Measurements from ENCODE around the gene OBSCN.

OBSCN gene

DNA sequence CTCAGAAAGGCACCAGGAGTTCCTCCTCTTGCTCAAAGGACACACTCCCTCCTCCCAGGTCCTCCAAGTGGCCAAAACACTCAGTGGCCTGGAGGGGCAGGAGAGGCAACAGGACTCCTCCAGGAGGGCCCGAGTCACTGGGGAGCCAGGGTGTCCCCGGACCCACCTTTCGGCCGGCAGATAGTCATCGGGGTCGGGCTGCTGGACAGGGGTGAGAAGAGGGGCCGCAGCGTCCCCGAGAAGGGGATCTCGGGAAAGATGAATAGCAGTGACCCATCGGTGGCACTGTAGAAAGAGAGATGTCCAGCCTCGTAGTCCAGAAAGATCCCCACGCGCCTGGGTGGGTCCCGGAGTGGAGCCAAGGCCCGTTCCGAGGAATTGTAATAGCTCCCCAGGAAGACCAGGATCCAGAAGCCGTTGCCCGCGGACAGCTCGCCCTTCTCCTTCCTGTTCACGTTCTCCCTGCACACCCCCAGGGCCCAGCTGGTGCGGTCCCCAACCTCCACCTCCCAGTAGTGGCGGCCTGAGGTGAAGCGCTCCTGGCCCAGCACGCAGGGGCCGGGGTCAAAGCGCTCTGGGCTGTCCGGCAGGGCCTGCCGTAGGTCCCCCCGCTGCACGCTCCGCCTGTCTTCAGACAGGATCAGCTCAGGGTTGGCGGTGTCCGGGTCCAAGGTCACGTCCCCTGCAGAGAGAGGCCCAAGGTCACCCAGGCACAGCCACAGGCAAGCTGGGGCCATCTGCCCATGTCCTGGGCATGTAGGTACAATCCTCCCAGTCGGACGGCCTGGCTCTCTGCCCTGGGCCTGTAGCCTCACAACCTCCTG, 186.9 kb downstream of the OBSCN start:
- FAIRE-seq (no peak), DNase-seq (ENCODE audit: insufficient read length, low spot score) (no peak)

DNA sequence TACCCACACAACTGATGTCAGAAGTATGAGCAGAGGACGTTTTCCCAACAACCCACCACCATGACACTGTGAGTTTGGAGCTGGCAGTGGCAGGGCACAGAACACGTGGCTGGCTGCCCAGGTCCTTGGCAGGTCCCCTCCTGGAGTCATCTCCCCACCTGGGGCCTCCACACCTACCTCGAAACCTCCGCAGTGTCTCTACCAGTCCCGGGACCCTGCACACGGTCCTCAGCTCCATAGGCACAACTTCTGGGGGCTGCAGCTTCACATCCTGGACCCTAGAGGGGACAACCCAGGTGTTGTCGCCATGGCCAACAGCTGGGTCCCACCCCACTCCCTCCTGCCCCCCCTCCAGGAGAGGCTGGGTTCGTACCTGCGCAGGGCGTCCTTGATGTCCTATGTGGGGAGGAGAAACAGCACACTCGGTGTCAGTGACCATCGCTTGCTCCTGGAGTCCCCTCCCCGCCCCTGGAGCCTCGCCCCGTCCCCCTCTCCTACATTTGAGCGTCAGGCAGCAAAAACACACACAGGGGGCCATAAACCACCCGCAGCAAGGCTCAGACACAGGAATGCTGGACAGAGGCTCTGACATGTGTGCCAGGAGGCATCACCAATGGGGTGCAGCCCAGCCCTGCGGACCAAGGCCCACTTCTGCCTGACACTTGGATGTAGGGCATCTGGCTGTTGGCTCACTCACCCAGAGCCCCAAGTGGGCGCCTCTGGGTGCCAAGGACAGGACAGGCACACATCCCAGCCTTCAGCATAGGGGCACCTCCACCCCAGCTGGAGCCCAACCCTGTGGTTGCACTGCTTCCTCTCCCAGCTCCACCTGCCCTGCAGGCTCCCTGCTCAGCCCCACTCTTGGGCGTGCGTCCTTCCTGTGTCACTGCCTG, 189.2 kb downstream of the OBSCN start:
- DNase-seq (ENCODE audit: insufficient read length, low spot score), result no peak
- FAIRE-seq, result no peak

DNA sequence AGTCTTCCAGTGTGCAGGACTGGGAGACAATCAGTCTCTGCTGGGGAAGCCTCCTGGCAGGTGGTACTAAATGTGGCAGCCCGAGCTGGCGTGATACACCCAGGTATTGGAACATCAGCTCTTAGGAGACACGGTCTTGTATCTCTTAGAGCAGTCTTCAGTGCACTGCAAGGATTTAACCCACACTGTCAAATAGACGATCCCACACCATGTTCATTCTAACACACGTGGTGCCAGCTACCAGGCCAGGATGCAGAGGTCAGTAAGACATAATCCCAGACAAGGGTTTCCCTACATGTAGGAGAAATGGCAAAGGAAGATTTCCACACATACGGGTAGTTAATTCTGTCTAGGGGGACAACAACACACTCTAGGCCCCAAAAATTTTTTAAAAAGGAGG, 190.1 kb downstream of the OBSCN start:
- no peak for DNase-seq (ENCODE audit: insufficient read length, low spot score)
- no peak for FAIRE-seq

DNA sequence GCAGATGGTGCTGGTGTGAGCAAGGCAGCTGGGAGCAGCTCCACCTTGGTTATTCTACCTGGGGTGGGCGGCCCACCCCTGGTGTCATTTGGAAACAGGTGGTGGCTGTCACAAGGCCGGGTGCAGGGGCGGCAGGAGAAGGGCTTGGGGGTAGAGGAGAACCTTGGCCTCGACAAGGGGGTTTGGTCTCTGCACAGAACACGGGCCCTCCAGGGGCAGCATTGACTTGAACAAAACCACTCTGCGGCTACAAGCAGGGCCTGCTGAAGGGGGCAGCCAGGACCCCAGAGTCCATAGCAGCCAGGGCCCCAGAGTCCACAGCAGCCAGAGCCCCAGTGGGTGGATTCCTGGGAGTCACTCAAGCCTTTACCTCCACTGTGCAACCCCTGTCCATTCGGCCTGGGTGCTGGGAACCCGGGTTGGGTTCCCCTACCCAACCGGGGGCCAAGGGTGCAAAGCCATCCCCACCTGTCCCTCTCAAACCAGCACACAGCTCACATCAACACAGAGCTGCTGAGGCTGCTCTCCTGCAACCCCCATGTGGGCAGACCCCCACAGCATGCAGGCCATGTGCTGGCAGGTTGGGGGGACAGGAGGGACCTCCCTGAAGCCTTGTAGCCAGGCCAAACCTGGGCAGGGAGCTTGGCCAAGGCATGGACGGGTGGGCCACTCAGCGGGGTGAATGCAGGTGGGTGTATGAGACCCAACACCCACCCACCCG, 191.1 kb downstream of the OBSCN start:
- FAIRE-seq, result no peak
- DNase-seq (ENCODE audit: insufficient read length, low spot score), result no peak

DNA sequence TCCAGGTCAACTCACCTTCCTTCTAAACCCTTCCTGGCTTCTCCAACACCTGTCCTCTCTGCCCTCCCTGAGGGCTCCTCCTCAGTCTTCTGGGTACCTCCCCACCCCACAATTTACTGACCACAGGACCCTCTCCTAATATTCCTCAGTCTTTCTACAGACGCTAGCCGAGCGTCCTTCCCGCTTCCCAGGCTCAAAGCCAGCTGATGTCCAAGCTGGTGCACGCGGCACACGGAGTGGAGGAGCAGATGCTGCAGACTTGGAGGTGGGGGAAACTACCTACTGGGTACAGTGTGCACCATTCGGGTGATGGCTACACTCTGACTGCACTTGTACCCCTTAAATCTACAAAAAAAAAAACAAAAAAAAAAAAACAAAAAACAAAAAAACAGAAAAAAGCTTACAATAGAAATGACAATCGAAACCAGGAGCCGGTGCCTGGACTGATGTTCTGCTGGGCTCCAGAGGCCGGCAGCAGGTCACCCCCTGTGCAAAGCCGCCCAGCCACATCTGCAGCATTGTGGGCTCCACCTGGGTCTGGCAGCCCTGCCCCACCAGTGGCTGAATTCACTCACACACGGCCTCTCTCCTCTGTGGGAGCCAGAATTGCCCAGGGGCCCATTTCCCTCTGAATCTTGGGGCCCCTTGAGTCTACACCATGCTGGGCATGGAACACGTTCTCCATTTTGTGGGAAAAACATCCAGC, 191.8 kb downstream of the OBSCN start:
- no peak for FAIRE-seq
- no peak for DNase-seq (ENCODE audit: insufficient read length, low spot score)

GRCh38 chr1:228400237-228400651, 192.4 kb downstream of the OBSCN start:
- FAIRE-seq, result no peak

GRCh38 chr1:228400692-228401454, 193.0 kb downstream of the OBSCN start:
- FAIRE-seq (no peak), DNase-seq (ENCODE audit: insufficient read length, low spot score) (no peak)

More at GRCh38 chr1:228400237-228400651, 192.4 kb downstream of the OBSCN start:
- DNase-seq (ENCODE audit: insufficient read length, low spot score), result no peak

DNA sequence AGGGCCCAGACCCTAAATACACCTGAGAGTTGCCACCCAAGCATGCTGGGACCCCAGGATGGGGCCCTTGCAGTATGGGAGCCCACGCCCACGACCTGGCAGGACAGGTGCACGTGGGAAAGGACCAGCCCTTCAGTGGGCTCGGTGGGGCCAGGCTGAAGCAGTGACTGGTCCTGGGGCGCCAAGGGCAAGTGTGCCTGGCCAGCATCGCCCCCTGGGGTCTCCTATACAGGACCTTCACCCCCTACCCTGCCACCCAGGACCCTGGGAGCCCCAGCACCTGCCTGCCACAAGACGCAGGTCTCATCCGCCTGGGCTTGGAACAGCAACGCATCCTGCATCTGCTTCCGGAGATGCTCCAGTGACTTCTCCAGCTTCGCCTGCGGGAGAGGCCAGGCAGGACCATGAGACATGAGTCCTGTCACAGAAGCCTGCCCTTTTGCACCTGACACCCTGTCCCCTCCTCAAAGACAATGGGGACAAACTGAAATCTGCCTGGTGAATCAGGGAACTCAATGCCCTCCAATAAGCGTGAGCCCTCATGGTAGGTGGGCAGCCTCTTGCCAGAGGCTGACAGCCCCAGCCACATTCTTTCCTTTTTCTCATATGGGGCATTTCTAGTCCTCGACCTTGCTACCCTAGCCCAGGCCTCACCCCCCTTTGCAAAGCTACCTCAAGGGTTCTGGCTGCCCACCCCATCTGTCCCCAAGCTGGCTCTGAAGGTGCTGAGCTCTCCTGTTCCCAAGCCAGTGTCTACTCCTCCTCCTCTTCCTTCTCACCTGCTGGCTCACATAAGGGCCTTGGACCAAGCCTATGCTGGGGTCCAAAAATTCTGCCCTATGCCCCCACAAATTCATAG, 194.2 kb downstream of the OBSCN start:
- no peak for FAIRE-seq
- no peak for DNase-seq (ENCODE audit: insufficient read length, low spot score)

DNA sequence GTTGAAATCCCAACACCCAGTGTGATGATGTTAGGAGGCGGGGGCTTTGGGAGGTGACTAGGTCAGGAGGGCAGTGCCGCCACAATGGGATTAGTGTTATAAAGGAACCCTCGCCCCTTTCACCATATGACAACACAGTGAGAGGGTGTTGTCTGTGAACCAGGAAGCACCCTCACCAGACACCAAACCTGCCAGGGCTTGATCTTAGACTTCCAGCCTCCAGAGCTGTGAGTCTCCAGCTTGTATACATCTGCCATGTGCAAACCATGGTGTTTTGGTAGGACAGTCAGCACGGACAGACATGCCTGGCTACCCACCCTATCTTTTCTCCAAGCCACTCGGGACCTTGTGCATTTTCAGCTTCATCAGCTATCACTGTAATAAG, 194.8 kb downstream of the OBSCN start:
- DNase-seq (ENCODE audit: insufficient read length, low spot score) (no peak), FAIRE-seq (no peak)

GRCh38 chr1:228403231-228403631, 195.4 kb downstream of the OBSCN start:
- DNase-seq (ENCODE audit: insufficient read length, low spot score) (no peak), FAIRE-seq (no peak)

- FAIRE-seq, result no peak
- DNase-seq (ENCODE audit: insufficient read length, low spot score), result no peak
These were observed 196.4 kb downstream of the OBSCN start for GRCh38 chr1:228404107-228404720.

- FAIRE-seq (no peak), DNase-seq (ENCODE audit: insufficient read length, low spot score) (no peak)
These were observed 197.5 kb downstream of the OBSCN start for GRCh38 chr1:228405200-228405978.

DNA sequence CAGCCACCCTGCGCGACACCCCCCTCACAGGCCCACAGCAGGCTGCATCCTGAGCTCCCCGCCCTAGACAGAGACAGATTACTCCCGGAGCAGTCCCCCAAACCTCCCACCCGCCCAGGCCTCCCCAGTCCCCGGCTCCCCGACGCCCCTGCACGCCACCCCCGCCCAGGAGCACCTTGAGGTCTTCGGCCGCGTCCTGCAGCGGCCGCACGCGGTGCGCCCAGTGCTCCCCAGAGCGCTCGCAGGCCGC, 198.1 kb downstream of the OBSCN start:
- FAIRE-seq (no peak), DNase-seq (ENCODE audit: insufficient read length, low spot score) (no peak)

DNA sequence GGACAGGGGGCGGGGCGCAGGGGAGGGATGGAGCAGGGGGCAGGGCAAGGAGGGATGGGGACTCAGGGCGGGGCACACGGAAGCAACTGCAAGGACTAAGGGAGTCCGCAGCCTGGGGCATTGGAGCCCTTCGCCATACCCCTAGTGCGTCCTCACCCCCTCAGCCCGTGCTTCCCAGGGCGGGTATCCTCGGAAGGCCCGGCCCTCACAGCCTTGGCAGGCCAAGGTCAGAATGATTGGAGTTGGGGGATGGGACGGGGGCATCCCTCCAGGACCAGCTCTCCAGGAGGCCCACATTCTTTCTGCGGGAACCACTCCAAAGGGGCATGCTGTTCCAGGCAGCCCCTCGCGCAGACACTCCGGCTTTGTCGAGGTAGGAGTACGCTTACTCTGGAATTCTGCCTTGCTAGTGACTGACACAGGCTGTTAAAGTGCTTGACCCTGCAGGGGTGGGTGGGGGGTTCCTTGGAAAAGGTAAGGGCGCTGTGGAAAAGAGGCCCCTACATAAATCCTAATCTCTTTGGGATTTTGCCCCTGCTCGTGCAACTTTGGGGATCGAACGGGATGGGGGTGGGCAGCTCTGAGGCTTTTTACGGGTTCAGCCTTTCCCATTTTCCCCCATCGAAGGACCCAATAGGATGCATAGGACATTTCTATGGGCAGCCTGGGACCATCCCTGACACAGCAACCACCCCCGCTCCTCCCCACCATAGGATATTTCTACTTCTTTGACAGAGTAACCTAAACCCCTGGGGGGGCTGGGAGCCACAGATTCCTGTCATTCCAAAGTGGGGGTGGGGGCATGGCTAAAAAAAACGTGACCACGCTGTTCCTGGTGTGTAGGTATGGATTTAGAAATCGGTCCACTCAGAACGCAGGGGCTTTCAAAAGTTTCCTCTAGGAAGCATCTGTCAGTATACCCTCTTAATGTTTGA, 199.5 kb downstream of the OBSCN start:
- no peak for FAIRE-seq
- no peak for DNase-seq (ENCODE audit: insufficient read length, low spot score)

DNA sequence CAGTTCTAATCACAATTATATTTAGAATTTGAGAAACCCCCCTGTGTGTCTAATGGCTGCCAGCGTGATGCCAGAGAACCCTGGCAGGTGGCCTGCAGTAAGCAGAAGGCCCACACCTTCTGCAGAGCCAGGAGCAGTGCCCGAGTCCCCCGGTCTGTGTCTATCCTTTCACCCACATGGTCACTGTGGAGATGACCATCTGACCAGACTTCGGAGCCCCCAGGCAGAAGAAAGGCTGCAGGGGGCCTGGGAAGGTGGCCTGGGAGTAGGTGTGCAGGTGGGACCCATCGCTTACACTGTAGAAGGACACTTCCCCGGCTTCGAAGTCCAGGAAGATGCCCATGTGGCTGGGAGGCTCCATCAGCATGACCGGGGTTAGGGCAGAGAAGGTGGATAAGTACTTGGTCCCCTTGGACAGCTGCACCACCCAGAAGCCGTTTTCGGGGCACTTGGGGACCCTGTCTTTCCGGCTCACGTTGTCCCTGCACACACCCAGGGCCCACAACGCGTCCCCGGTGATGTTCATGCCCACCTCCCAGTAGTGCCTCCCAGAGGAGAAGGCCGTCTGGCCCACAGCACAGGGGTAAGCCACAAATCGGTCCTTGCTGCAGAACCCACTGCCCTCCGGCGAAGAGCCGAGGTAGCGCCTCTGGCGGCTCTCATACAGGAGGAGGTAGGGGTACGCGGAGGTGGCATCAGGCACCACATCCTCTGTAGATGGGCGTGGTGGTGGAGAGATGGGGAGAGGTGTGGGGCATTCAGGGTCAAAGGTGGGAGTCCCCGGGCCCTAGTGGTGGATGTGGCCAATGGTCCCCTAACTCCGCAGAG, 200.4 kb downstream of the OBSCN start:
- no peak for FAIRE-seq
- no peak for DNase-seq (ENCODE audit: insufficient read length, low spot score)

Data from GM19239 (cell line).